ENCODE measurements around the gene PLA2G10.
"Not testable (repeated sequence)": the region's sequence is repeated elsewhere in the genome, so short reads cannot be mapped to it uniquely, and the experiment has no call there.

Gene PLA2G10

GRCh38 chr16:14667347-14668266 is 26.5 kb downstream of the PLA2G10 start:
- DNase-seq (ENCODE audit: low read depth in 2 of 3, low spot score in 2 of 3) = no peak

- no peak for DNase-seq (ENCODE audit: low read depth in 2 of 3, low spot score in 2 of 3)
These were observed 36.0 kb downstream of the PLA2G10 start for GRCh38 chr16:14658063-14658462.

DNA sequence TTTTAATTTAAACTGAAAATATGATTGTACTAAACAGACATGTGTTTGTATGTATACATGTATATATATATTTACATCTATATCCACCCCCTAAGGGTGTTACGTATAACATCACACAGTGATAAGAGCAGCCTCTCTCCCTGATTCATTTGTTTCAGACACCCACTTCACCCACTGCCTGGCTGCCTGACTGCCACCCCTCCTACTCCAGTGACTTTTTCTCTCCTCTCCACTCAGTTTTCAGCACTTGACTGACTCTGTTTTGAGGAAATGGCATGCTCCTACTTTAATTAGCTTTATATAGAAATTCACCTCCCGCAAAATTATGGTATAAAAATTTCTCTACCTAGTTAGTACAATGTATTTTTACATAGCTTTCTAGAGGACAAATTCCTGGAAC is 41.4 kb downstream of the PLA2G10 start:
- DNase-seq (ENCODE audit: low read depth in 2 of 3, low spot score in 2 of 3) = no peak

DNA sequence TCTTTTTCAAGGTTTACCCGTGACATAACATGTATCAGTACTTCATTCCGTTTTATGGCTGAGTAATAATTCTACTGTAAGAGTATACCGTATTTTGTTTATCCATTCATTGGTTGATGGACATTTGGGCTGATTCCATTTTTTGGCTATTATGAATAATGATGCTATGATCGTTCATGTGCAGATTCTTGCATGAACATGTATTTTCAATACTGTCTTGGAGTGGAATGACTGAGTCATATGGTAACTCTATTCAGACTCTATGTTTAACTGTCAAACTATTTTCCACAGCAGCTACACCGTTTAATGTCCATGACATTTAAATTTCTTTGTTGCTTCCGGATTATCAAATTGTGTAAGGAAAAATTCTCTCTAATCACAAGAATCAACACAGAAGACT is 43.5 kb downstream of the PLA2G10 start:
- no peak for DNase-seq (ENCODE audit: low read depth in 2 of 3, low spot score in 2 of 3)

DNA sequence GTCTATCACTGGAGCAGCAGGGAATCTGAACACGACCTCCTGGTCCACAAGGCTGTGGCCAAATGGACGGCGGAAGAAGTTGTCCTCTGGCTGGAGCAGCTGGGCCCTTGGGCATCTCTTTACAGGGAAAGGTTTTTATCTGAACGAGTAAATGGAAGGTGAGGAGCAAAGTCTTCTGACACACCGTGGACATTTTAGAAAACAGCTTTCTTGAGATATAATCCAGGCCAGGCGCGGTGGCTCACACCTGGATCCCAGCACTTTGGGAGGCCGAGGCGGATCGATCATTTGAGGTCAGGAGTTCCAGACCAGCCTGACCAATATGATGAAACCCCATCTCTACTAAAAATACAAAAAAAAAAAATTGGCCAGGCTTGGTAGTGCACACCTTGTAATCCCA is 44.3 kb downstream of the PLA2G10 start:
- no peak for DNase-seq (ENCODE audit: low read depth in 2 of 3, low spot score in 2 of 3)

DNA sequence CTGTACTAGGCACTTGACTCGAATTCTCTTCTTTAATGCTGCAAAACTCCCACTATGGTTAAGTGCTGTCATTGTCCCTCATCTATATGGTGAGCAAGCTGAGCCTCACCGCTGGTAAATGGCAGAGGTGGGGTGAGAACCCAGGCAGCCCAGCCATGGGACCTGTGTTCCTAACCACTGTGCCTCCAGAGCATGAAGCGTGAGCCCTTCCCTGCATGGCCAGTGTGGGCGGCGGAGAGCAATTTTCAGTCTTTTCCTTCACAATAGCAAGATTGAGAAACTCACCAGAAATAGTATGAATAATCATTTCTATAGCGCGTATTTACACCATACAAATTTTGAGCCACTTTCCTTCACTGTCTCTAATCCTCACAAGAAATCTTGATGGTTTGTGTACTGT is 52.2 kb downstream of the PLA2G10 start:
- DNase-seq (ENCODE audit: low read depth in 2 of 3, low spot score in 2 of 3) = no peak

- no peak for DNase-seq (ENCODE audit: low read depth in 2 of 3, low spot score in 2 of 3)
These were observed 52.9 kb downstream of the PLA2G10 start for GRCh38 chr16:14641206-14641605.

- no peak for DNase-seq (ENCODE audit: low read depth in 2 of 3, low spot score in 2 of 3)
These were observed 53.6 kb downstream of the PLA2G10 start for GRCh38 chr16:14640538-14640937.

DNA sequence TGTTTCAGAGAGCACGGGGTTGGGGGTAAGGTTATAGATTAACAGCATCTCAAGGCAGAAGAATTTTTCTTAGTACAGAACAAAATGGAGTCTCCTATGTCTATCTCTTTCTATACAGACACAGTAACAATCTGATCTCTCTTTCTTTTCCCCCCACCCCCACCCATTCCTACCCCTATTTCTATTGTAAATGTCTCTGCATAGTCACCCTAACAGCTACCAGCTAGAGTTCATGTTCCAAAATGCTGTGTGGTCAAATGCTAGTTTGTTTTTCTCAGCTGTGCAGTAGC is 57.2 kb downstream of the PLA2G10 start:
- not testable (repeated sequence) for DNase-seq (ENCODE audit: low read depth in 2 of 3, low spot score in 2 of 3)

DNA sequence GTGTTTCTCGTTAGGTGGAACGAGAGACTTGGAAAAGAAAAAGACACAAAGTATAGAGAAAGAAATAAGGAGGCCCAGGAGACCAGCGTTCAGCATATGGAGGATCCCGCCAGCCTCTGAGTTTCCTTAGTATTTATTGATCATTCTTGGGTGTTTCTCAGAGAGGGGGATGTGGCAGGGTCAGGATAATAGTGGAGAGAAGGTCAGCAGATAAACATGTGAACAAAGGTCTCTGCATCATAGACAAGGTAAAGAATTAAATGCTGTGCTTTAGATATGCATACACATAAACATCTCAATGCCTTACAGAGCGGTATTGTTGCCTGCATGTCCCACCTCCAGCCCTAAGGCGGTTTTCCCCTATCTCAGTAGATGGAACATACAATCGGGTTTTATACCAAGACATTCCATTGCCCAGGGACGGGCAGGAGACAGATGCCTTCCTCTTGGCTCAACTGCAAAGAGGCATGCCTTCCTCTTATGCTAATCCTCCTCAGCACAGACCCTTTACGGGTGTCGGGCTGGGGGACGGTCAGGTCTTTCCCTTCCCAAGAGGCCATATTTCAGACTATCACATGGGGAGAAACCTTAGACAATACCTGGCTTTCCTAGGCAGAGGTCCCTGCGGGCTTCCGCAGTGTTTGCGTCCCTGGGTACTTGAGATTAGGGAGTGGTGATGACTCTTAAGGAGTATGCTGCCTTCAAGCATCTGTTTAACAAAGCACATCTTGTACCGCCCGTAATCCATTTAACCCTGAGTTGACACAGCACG is 57.7 kb downstream of the PLA2G10 start:
- not testable (repeated sequence) for DNase-seq (ENCODE audit: low read depth in 2 of 3, low spot score in 2 of 3)

DNA sequence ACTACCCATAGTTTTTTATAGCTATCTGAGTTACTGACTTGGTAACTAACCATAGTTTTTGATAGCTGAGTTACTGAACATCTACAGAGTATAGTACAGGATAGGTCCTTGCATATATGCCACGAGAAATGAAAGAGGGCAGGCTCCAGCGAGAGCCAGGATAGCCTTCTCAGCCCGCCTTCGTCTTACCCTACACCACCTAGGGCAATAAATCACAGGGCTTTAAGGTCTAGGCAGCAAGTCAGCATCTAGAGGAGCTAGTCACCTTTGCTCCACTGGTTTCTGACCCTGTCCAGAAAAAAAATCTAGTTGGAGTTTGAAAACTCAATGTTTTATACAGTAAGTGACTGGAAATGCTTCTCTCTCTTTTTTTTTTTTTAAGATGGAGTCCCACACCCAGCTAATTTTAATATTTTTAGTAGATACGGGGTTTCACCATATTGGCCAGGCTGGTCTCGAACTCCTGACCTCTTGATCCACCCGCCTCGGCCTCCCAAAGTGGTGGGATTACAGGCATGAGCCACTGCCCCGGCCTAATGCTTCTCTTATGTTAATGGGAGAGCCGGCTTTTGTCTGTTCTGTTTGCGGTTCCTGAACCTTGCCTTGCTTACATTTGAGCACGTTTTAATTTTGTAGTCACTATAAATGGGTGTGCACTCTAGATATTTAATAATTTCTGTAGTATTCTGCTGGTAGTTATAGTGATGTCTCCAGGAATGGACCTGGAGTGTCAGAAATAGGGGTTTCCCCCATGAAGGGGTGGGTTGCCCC is 58.5 kb downstream of the PLA2G10 start:
- no peak for DNase-seq (ENCODE audit: low read depth in 2 of 3, low spot score in 2 of 3)

DNA sequence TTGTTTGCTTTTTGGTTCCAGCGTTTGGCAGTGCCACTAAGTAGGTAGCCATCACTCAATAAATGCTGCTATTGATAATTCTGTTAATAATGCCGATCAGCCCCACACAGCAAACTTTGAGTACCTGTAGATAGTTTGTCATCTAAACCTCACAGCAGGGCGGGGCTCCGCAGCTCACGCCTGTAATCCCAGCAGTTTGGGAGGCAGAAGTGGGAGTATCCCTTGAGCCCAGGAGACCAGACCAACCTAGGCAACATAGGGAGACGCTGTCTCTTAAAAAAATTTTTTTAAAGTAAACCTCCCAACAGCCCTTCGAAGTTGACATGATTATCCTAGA is 59.8 kb downstream of the PLA2G10 start:
- no peak for DNase-seq (ENCODE audit: low read depth in 2 of 3, low spot score in 2 of 3)

GRCh38 chr16:14632693-14633569 is 61.2 kb downstream of the PLA2G10 start, which contains the start of gene BFAR:
BFAR (plus strand) TSS chr16:14632951; CDS start chr16:14644347, 11,396 bp downstream.
- peak; percentile 94 to 99 (median 98) for DNase-seq (ENCODE audit: low read depth in 2 of 3, low spot score in 2 of 3)

- peak in 1 of 3 experiments; percentile 17 for DNase-seq (ENCODE audit: low read depth in 2 of 3, low spot score in 2 of 3)
These were observed 63.3 kb downstream of the PLA2G10 start for GRCh38 chr16:14630620-14631330.

- DNase-seq (ENCODE audit: low read depth in 2 of 3, low spot score in 2 of 3) = peak; percentile 91 to 97 (median 94)
These were observed 64.0 kb downstream of the PLA2G10 start, which contains the start of gene PARN for GRCh38 chr16:14629919-14630619. PARN (minus strand) TSS chr16:14630260; CDS start chr16:14630125, 135 bp downstream.

DNA sequence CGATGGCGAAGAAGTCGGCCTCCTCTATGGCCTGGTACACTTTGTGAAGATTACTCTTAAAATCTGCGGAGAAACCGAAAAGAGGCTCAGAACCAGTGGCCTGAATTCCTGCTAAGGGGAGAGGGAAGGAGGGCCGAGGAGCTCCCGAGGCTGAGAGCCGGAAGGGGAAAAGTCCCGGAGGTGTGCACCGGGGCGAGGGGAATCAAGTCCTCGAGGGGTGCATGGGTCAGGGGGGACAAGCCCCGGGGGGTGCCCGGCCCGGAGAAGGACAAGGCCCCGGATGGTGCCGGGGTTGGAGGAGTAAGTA is 64.5 kb downstream of the PLA2G10 start:
- no peak for DNase-seq (ENCODE audit: low read depth in 2 of 3, low spot score in 2 of 3)

DNA sequence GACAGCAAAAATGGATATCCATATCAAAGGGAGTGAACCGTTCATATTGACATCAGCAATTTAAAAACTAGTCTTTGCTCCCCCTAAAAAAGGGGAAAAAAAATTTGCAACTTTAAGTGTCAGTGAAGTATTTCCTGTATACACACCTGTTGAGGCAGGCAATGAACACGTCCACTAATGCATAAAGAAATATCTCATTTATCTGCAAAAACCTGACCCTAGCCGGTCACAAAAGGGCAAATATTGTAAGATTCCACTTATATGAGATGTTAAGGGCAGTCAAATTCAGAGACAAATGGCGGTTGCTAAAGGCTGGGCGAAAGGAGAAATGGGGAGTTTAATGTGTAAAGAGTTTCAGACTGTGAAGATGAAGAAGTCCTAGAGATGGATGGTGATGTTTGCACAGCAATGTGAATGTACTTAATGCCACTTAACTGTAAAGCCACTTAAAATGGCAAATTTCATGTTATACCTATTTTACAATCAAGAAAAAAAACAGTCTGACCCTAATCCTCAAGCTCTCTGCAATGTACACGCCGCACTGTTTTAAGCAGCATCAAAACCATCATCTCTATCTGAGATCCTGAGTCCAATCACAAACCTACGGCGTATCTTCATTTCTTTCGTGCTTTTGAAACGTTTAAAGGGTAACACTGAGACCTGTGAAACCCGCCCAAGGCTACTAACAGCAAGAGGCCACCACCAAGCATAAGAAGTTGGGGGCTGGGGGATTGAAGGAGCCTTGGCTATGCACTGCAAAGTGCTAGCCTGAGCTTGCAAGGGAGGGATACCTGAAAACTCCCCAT is 65.1 kb downstream of the PLA2G10 start:
- no peak for DNase-seq (ENCODE audit: low read depth in 2 of 3, low spot score in 2 of 3)

GRCh38 chr16:14627078-14627477 is 67.0 kb downstream of the PLA2G10 start:
- DNase-seq (ENCODE audit: low read depth in 2 of 3, low spot score in 2 of 3) = no peak
